Effector memory CD4-positive, alpha-beta T cell (primary cell): Measurements from ENCODE around the gene CDH23.

ENCODE experiments used
- DNase-seq, 3 donors: peaks; one replicate each; pipeline ENCODE4 v3.0.0-alpha.2; 2020
- H3K27ac ChIP-seq: 2 replicates; pipeline ENCODE4 v1.7.0; 2013; ENCODE audit warnings: mild to moderate bottlenecking, low read length, moderate library complexity; ENCODE audit not compliant: insufficient read depth, poor library complexity, severe bottlenecking
- H3K27me3 ChIP-seq: replicated peaks from 2 replicates; pipeline ENCODE4 v1.7.0; 2013; ENCODE audit warnings: mild to moderate bottlenecking, low read length; ENCODE audit not compliant: insufficient read depth, control insufficient read depth, poor library complexity, severe bottlenecking
- H3K36me3 ChIP-seq: 2 replicates; pipeline ENCODE4 v1.7.0; 2013; ENCODE audit warnings: mild to moderate bottlenecking, low read length, moderate library complexity; ENCODE audit not compliant: control insufficient read depth, insufficient read depth
- H3K4me1 ChIP-seq: 2 replicates; pipeline ENCODE4 v1.7.0; 2013; ENCODE audit warnings: low read length, mild to moderate bottlenecking; ENCODE audit not compliant: control insufficient read depth, insufficient read depth, poor library complexity, severe bottlenecking
- H3K4me3 ChIP-seq: 2 replicates; pipeline ENCODE4 v1.7.0; 2013; ENCODE audit warnings: low read length, low read depth, mild to moderate bottlenecking; ENCODE audit not compliant: insufficient read depth, poor library complexity, severe bottlenecking
- H3K9me3 ChIP-seq: 2 replicates; pipeline ENCODE4 v1.7.0; 2013; ENCODE audit warnings: mild to moderate bottlenecking, low read length, moderate library complexity; ENCODE audit not compliant: control insufficient read depth

The CDH23 gene

GRCh38 chr10:71621231-71622153 lies 224.8 kb downstream of the CDH23 start:
- Histone ChIP-seq H3K4me1 (no peaks in the 10 kb centered on the region), H3K27ac (no peak overlapping the region), H3K4me3 (no peak overlapping the region), H3K36me3 (no peaks in the 10 kb centered on the region), H3K9me3 (no peaks in the 10 kb centered on the region), H3K27me3 (no peaks in the 10 kb centered on the region)
- DNase-seq = no peak

- no peak overlapping the region for H3K4me3 ChIP-seq
- no peaks in the 10 kb centered on the region for H3K9me3 ChIP-seq
- H3K4me1 ChIP-seq = no peaks in the 10 kb centered on the region
- H3K27ac ChIP-seq = no peak overlapping the region
- no peaks in the 10 kb centered on the region for H3K36me3 ChIP-seq
- DNase-seq = no peak
- H3K27me3 ChIP-seq = no peaks in the 10 kb centered on the region
Observed at GRCh38 chr10:71622154-71622526, 225.4 kb downstream of the CDH23 start.

- Histone ChIP-seq H3K4me3 (no peak overlapping the region), H3K9me3 (no peaks in the 10 kb centered on the region), H3K27me3 (no peaks in the 10 kb centered on the region), H3K27ac (no peak overlapping the region), H3K36me3 (no peaks in the 10 kb centered on the region), H3K4me1 (no peaks in the 10 kb centered on the region)
- no peak for DNase-seq
Observed at GRCh38 chr10:71622616-71623015, 225.9 kb downstream of the CDH23 start.

GRCh38 chr10:71623098-71623985 lies 226.6 kb downstream of the CDH23 start:
- H3K4me3 ChIP-seq = no peak overlapping the region
- DNase-seq = no peak
- H3K9me3 ChIP-seq = no peaks in the 10 kb centered on the region
- H3K4me1 ChIP-seq = no peaks in the 10 kb centered on the region
- no peaks in the 10 kb centered on the region for H3K27me3 ChIP-seq
- no peaks in the 10 kb centered on the region for H3K36me3 ChIP-seq
- no peak overlapping the region for H3K27ac ChIP-seq

GRCh38 chr10:71623986-71624291 lies 227.2 kb downstream of the CDH23 start:
- Histone ChIP-seq H3K4me3 (no peak overlapping the region), H3K27ac (no peak overlapping the region), H3K4me1 (no peaks in the 10 kb centered on the region), H3K36me3 (no peaks in the 10 kb centered on the region), H3K9me3 (no peaks in the 10 kb centered on the region), H3K27me3 (no peaks in the 10 kb centered on the region)
- DNase-seq = no peak

- Histone ChIP-seq H3K27me3 (no peaks in the 10 kb centered on the region), H3K4me3 (no peak overlapping the region), H3K4me1 (no peaks in the 10 kb centered on the region), H3K9me3 (no peaks in the 10 kb centered on the region), H3K36me3 (no peaks in the 10 kb centered on the region), H3K27ac (no peak overlapping the region)
- DNase-seq = no peak
Observed at GRCh38 chr10:71625445-71626175, 228.9 kb downstream of the CDH23 start.

- Histone ChIP-seq H3K27me3 (no peaks in the 10 kb centered on the region), H3K4me1 (no peaks in the 10 kb centered on the region), H3K9me3 (no peaks in the 10 kb centered on the region), H3K36me3 (no peaks in the 10 kb centered on the region), H3K27ac (no peak overlapping the region), H3K4me3 (no peak overlapping the region)
- DNase-seq = no peak
Observed at GRCh38 chr10:71627230-71627939, 230.7 kb downstream of the CDH23 start.

- DNase-seq = no peak
- H3K27me3 ChIP-seq = no peaks in the 10 kb centered on the region
- H3K4me1 ChIP-seq = no peaks in the 10 kb centered on the region
- H3K36me3 ChIP-seq = no peaks in the 10 kb centered on the region
- H3K9me3 ChIP-seq = no peaks in the 10 kb centered on the region
- no peak overlapping the region for H3K4me3 ChIP-seq
- H3K27ac ChIP-seq = no peak overlapping the region
Observed at GRCh38 chr10:71627956-71628355, 231.2 kb downstream of the CDH23 start.

GRCh38 chr10:71629131-71629530 lies 232.4 kb downstream of the CDH23 start:
- Histone ChIP-seq H3K36me3 (no peaks in the 10 kb centered on the region), H3K27ac (no peak overlapping the region), H3K9me3 (no peaks in the 10 kb centered on the region), H3K4me3 (no peak overlapping the region), H3K27me3 (no peaks in the 10 kb centered on the region), H3K4me1 (no peaks in the 10 kb centered on the region)
- no peak for DNase-seq
